Astrocyte (in vitro differentiated cells and primary cell): ENCODE measurements around the gene TMOD3. TPM values are rescaled to one million over a fixed set of nuclear protein-coding genes. Genes with fewer than 3 reads are reported as not detected.

Experiments
- DNase-seq: peaks from one replicate; pipeline ENCODE4 v3.0.0-alpha.2; 2010; ENCODE audit warnings: low read depth
- FAIRE-seq: peaks from 2 replicates; lab custom pipeline; 2011; peaks lifted over from hg19 to GRCh38; lab: Jason Lieb, UNC
- H2AFZ ChIP-seq: 2 replicates; pipeline ENCODE4 v1.6.0; 2012; ENCODE audit warnings: low read depth, low read length, inconsistent platforms
- H3K27ac ChIP-seq: 2 replicates; pipeline ENCODE4 v1.5.1; 2011; ENCODE audit warnings: low read depth, low read length, inconsistent platforms
- H3K27me3 ChIP-seq: 2 replicates; pipeline ENCODE4 v1.6.0; 2011; ENCODE audit warnings: low read length, inconsistent platforms; ENCODE audit not compliant: insufficient read depth
- H3K36me3 ChIP-seq: 2 replicates; pipeline ENCODE4 v1.5.1; 2011; ENCODE audit warnings: low read length, inconsistent platforms; ENCODE audit not compliant: insufficient read depth
- H3K4me1 ChIP-seq: 2 replicates; pipeline ENCODE4 v1.5.1; 2011; ENCODE audit warnings: low read length, inconsistent platforms; ENCODE audit not compliant: insufficient read depth
- H3K4me2 ChIP-seq: 2 replicates; pipeline ENCODE4 v1.6.0; 2012; ENCODE audit warnings: low read length, inconsistent platforms
- H3K4me3 ChIP-seq: 2 replicates; pipeline ENCODE4 v1.5.1; 2011; ENCODE audit warnings: low read depth, mild to moderate bottlenecking, low read length, inconsistent platforms; ENCODE audit not compliant: insufficient read depth
- H3K79me2 ChIP-seq: 2 replicates; pipeline ENCODE4 v1.6.0; 2012; ENCODE audit warnings: mild to moderate bottlenecking, low read length, inconsistent platforms; ENCODE audit not compliant: insufficient read depth
- H3K9ac ChIP-seq: 2 replicates; pipeline ENCODE4 v1.6.0; 2012; ENCODE audit warnings: mild to moderate bottlenecking, low read length, inconsistent platforms
- H3K9me3 ChIP-seq: 2 replicates; pipeline ENCODE4 v1.5.1; 2012; ENCODE audit warnings: low read depth, mild to moderate bottlenecking, low read length, inconsistent platforms; ENCODE audit not compliant: insufficient read depth
- H4K20me1 ChIP-seq: 2 replicates; pipeline ENCODE4 v1.6.0; 2012; ENCODE audit warnings: low read length, inconsistent platforms; ENCODE audit not compliant: insufficient read depth
- H3K27ac Mint-ChIP-seq: one replicate; pipeline ENCODE4 v1.8.0; 2021; ENCODE audit warnings: mild to moderate bottlenecking, mixed read lengths; ENCODE audit not compliant: unreplicated experiment
- H3K27me3 Mint-ChIP-seq: one replicate; pipeline ENCODE4 v1.8.0; 2021; ENCODE audit warnings: low read depth, mixed read lengths; ENCODE audit not compliant: unreplicated experiment
- H3K36me3 Mint-ChIP-seq: one replicate; pipeline ENCODE4 v1.8.0; 2021; ENCODE audit warnings: low read depth, mixed read lengths; ENCODE audit not compliant: unreplicated experiment
- H3K4me1 Mint-ChIP-seq: one replicate; pipeline ENCODE4 v1.8.0; 2021; ENCODE audit warnings: low read depth, mixed read lengths; ENCODE audit not compliant: unreplicated experiment
- H3K4me3 Mint-ChIP-seq: one replicate; pipeline ENCODE4 v1.8.0; 2021; ENCODE audit warnings: mild to moderate bottlenecking, moderate library complexity, mixed read lengths; ENCODE audit not compliant: unreplicated experiment
- H3K9me3 Mint-ChIP-seq: one replicate; pipeline ENCODE4 v1.8.0; 2021; ENCODE audit warnings: mild to moderate bottlenecking, mixed read lengths; ENCODE audit not compliant: unreplicated experiment
- EZH2 ChIP-seq: IDR thresholded peaks from 2 replicates; pipeline ENCODE4 v1.6.1; 2012; ENCODE audit warnings: mild to moderate bottlenecking, low read length, inconsistent platforms; ENCODE audit not compliant: insufficient read depth
- total RNA-seq: library from RNA; stranded (reverse); gene quantifications from 2 replicates; pipeline ENCODE4 v1.2.1, GENCODE V29; 2021
- TF ChIP-seq, protein P1 (sequence below): IDR thresholded peaks from 2 replicates; pipeline ENCODE4 v1.5.1; 2011; ENCODE audit warnings: low read depth, mild to moderate bottlenecking, inconsistent platforms, low read length, moderate library complexity; ENCODE audit not compliant: insufficient read depth

Gene TMOD3
- total RNA-seq, 1 donor from 2014 or later, result 65.2 TPM

DNA sequence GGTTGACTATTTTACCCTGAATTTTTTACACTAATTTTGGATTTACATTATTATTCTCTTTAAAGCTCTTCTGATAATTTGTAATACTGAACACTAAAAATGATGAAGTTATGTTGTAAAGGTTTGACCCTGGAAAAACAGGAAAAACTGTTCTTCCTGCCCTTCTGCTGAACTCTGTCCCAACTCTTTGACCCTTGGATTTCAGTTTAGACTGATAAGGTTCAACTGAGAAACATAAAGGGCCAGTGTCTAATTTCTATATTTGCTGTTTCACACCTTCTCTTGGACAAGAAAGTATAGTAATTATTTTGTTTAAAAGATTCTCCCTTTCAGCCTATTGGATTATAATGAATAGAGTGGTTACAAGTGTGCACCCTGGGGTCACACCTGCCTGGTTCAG lies 12.8 kb upstream of the TMOD3 start:
- Histone ChIP-seq H3K27me3 (no peaks in the 10 kb centered on the region), H3K4me2 (no peak overlapping the region), H3K4me1 (no peaks in the 10 kb centered on the region), H4K20me1 (no peaks in the 10 kb centered on the region), H2AFZ (no peak overlapping the region), H3K79me2 (no peaks in the 10 kb centered on the region), H3K36me3 (no peaks in the 10 kb centered on the region), H3K4me3 (no peak overlapping the region), H3K9ac (no peak overlapping the region), H3K9me3 (peaks cover 4% of the 10 kb centered on the region), H3K27ac (no peak overlapping the region)
- no peak overlapping the region for H3K4me3 Mint-ChIP-seq
- H3K27ac Mint-ChIP-seq, result no peak overlapping the region
- no peaks in the 10 kb centered on the region for H3K4me1 Mint-ChIP-seq
- DNase-seq, result no peak
- no peak for FAIRE-seq
- H3K27me3 Mint-ChIP-seq, result no peaks in the 10 kb centered on the region
- H3K36me3 Mint-ChIP-seq, result no peaks in the 10 kb centered on the region
- H3K9me3 Mint-ChIP-seq, result peaks cover 13% of the 10 kb centered on the region
- TF ChIP-seq, protein P1, sequence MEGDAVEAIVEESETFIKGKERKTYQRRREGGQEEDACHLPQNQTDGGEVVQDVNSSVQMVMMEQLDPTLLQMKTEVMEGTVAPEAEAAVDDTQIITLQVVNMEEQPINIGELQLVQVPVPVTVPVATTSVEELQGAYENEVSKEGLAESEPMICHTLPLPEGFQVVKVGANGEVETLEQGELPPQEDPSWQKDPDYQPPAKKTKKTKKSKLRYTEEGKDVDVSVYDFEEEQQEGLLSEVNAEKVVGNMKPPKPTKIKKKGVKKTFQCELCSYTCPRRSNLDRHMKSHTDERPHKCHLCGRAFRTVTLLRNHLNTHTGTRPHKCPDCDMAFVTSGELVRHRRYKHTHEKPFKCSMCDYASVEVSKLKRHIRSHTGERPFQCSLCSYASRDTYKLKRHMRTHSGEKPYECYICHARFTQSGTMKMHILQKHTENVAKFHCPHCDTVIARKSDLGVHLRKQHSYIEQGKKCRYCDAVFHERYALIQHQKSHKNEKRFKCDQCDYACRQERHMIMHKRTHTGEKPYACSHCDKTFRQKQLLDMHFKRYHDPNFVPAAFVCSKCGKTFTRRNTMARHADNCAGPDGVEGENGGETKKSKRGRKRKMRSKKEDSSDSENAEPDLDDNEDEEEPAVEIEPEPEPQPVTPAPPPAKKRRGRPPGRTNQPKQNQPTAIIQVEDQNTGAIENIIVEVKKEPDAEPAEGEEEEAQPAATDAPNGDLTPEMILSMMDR, result no peak
- TF ChIP-seq EZH2, result no peak

DNA sequence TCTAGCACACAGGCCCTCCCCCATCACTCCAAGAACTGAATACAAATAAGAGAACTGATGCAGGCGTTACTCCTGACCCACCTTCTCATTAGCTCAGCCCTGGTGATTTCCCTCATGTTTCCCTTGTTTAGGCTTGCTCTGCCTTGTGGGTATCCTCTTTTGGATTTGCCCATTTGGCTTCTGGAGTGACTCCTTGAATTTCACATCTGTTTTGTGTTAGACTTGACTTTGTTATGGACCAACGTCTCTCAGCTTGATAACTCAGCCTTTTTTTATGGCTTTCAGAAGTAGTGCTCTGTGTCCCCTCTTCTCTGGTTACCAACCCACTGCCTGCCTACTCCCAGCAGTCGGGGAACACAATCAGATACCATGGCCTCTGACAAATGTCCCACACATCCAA lies 11.3 kb upstream of the TMOD3 start:
- Histone ChIP-seq H3K4me2 (no peak overlapping the region), H4K20me1 (no peaks in the 10 kb centered on the region), H2AFZ (no peak overlapping the region), H3K4me3 (no peak overlapping the region), H3K36me3 (no peaks in the 10 kb centered on the region), H3K9ac (no peak overlapping the region), H3K27ac (no peak overlapping the region), H3K27me3 (no peaks in the 10 kb centered on the region), H3K79me2 (no peaks in the 10 kb centered on the region), H3K4me1 (no peaks in the 10 kb centered on the region), H3K9me3 (peaks cover 5% of the 10 kb centered on the region)
- Mint-ChIP-seq H3K36me3 (no peaks in the 10 kb centered on the region), H3K9me3 (peaks cover 18% of the 10 kb centered on the region), H3K27me3 (no peaks in the 10 kb centered on the region), H3K4me1 (no peaks in the 10 kb centered on the region), H3K4me3 (no peak overlapping the region), H3K27ac (no peak overlapping the region)
- TF ChIP-seq, protein P1, result no peak
- no peak for TF ChIP-seq EZH2
- DNase-seq (no peak), FAIRE-seq (no peak)

DNA sequence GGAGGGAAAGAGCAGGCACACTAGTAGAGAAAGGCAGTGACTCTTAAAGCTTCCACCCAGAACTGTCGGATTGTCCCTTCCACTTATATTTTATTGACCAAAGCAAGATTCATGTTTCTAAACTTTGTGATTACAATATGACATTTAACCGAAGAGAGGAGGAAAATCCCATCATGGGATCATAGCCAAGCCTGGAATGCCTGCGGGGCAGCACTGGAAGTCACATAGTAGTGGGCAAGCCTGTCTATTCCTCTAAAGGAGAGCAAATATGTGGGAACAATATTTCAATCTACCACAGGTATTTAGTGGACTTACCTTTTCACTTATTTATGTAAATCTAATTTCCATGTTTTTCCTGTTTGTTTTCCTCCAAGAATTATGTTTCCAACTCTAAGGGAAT lies 3.8 kb upstream of the TMOD3 start:
- TF ChIP-seq, protein P1, result no peak
- no peak for TF ChIP-seq EZH2
- Histone ChIP-seq H3K4me3 (no peak overlapping the region), H3K4me2 (no peak overlapping the region), H3K9me3 (peaks cover 5% of the 10 kb centered on the region), H3K27me3 (no peaks in the 10 kb centered on the region), H3K9ac (no peak overlapping the region), H2AFZ (no peak overlapping the region), H4K20me1 (peaks cover 6% of the 10 kb centered on the region), H3K36me3 (no peaks in the 10 kb centered on the region), H3K27ac (no peak overlapping the region), H3K4me1 (peaks cover 10% of the 10 kb centered on the region), H3K79me2 (peaks cover 13% of the 10 kb centered on the region)
- DNase-seq (no peak), FAIRE-seq (no peak)
- Mint-ChIP-seq H3K36me3 (peaks cover 2% of the 10 kb centered on the region), H3K27ac (no peak overlapping the region), H3K9me3 (peaks cover 14% of the 10 kb centered on the region), H3K4me3 (no peak overlapping the region), H3K4me1 (peaks cover 5% of the 10 kb centered on the region), H3K27me3 (no peaks in the 10 kb centered on the region)
